Astrocyte (in vitro differentiated cells and primary cell): ENCODE data around the gene BUB3. TPM values are rescaled to one million over a fixed set of nuclear protein-coding genes. Genes with fewer than 3 reads are reported as not detected.
A peak's percentile ranks its signal among the peaks of the same experiment; 100 is the strongest.

ENCODE experiments used
- DNase-seq: peaks from one replicate; pipeline ENCODE4 v3.0.0-alpha.2; 2010; ENCODE audit warnings: low read depth
- FAIRE-seq: peaks from 2 replicates; lab custom pipeline; 2011; peaks lifted over from hg19 to GRCh38; lab: Jason Lieb, UNC
- H2AFZ ChIP-seq: 2 replicates; pipeline ENCODE4 v1.6.0; 2012; ENCODE audit warnings: low read depth, low read length, inconsistent platforms
- H3K27ac ChIP-seq: 2 replicates; pipeline ENCODE4 v1.5.1; 2011; ENCODE audit warnings: low read depth, low read length, inconsistent platforms
- H3K27me3 ChIP-seq: 2 replicates; pipeline ENCODE4 v1.6.0; 2011; ENCODE audit warnings: low read length, inconsistent platforms; ENCODE audit not compliant: insufficient read depth
- H3K36me3 ChIP-seq: 2 replicates; pipeline ENCODE4 v1.5.1; 2011; ENCODE audit warnings: low read length, inconsistent platforms; ENCODE audit not compliant: insufficient read depth
- H3K4me1 ChIP-seq: 2 replicates; pipeline ENCODE4 v1.5.1; 2011; ENCODE audit warnings: low read length, inconsistent platforms; ENCODE audit not compliant: insufficient read depth
- H3K4me2 ChIP-seq: 2 replicates; pipeline ENCODE4 v1.6.0; 2012; ENCODE audit warnings: low read length, inconsistent platforms
- H3K4me3 ChIP-seq: 2 replicates; pipeline ENCODE4 v1.5.1; 2011; ENCODE audit warnings: low read depth, mild to moderate bottlenecking, low read length, inconsistent platforms; ENCODE audit not compliant: insufficient read depth
- H3K79me2 ChIP-seq: 2 replicates; pipeline ENCODE4 v1.6.0; 2012; ENCODE audit warnings: mild to moderate bottlenecking, low read length, inconsistent platforms; ENCODE audit not compliant: insufficient read depth
- H3K9ac ChIP-seq: 2 replicates; pipeline ENCODE4 v1.6.0; 2012; ENCODE audit warnings: mild to moderate bottlenecking, low read length, inconsistent platforms
- H3K9me3 ChIP-seq: 2 replicates; pipeline ENCODE4 v1.5.1; 2012; ENCODE audit warnings: low read depth, mild to moderate bottlenecking, low read length, inconsistent platforms; ENCODE audit not compliant: insufficient read depth
- H4K20me1 ChIP-seq: 2 replicates; pipeline ENCODE4 v1.6.0; 2012; ENCODE audit warnings: low read length, inconsistent platforms; ENCODE audit not compliant: insufficient read depth
- H3K27ac Mint-ChIP-seq: one replicate; pipeline ENCODE4 v1.8.0; 2021; ENCODE audit warnings: mild to moderate bottlenecking, mixed read lengths; ENCODE audit not compliant: unreplicated experiment
- H3K27me3 Mint-ChIP-seq: one replicate; pipeline ENCODE4 v1.8.0; 2021; ENCODE audit warnings: low read depth, mixed read lengths; ENCODE audit not compliant: unreplicated experiment
- H3K36me3 Mint-ChIP-seq: one replicate; pipeline ENCODE4 v1.8.0; 2021; ENCODE audit warnings: low read depth, mixed read lengths; ENCODE audit not compliant: unreplicated experiment
- H3K4me1 Mint-ChIP-seq: one replicate; pipeline ENCODE4 v1.8.0; 2021; ENCODE audit warnings: low read depth, mixed read lengths; ENCODE audit not compliant: unreplicated experiment
- H3K4me3 Mint-ChIP-seq: one replicate; pipeline ENCODE4 v1.8.0; 2021; ENCODE audit warnings: mild to moderate bottlenecking, moderate library complexity, mixed read lengths; ENCODE audit not compliant: unreplicated experiment
- H3K9me3 Mint-ChIP-seq: one replicate; pipeline ENCODE4 v1.8.0; 2021; ENCODE audit warnings: mild to moderate bottlenecking, mixed read lengths; ENCODE audit not compliant: unreplicated experiment
- EZH2 ChIP-seq: IDR thresholded peaks from 2 replicates; pipeline ENCODE4 v1.6.1; 2012; ENCODE audit warnings: mild to moderate bottlenecking, low read length, inconsistent platforms; ENCODE audit not compliant: insufficient read depth
- total RNA-seq: library from RNA; stranded (reverse); gene quantifications from 2 replicates; pipeline ENCODE4 v1.2.1, GENCODE V29; 2021
- TF ChIP-seq, protein P1 (sequence below): IDR thresholded peaks from 2 replicates; pipeline ENCODE4 v1.5.1; 2011; ENCODE audit warnings: low read depth, mild to moderate bottlenecking, inconsistent platforms, low read length, moderate library complexity; ENCODE audit not compliant: insufficient read depth

BUB3 gene
- total RNA-seq, 1 donor from 2014 or later: 81.7 TPM

DNA sequence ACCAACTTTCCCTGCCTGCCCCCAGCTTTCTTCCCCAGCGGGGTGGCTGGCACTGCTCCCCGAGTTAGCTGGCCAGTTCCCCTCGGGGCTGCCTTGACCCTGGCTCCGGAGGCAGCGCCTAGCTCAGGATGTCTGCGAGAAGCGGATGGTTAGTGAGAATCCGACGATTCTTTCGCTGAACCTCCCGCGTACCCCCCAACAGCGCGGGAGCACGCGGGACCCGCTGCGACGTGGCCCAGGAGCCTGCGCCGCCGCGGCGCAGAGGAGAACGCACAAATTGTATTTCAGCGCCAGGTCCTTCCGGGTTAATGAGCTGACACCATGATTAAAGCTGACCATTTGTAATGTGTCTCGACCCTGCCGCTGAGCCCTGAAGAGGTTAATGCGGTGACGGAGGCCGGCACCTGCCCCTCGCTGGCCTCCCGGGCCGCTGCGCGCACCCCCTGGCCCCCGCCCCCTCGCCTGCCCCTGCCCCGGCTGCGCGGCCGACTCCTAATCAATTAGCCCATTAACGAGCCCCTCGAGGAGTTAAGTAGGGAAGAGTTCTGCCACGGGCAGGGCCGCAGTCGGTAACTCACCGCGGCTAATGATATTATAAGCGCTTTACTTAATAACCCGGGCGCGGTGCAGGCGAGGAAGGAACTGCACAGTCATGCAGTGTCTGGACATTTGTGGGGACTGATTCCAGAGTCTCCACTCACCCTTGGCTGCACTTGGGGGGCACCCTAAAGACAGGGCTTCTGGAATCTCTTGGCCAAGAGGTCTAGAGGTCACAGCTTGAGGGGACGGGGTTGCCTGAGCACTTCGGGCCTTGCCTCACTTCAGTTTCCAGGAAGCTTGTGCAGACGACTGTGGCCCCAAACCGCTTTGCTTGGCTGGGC is 7.9 kb upstream of the BUB3 start:
- H3K4me1 ChIP-seq: peaks cover 5% of the 10 kb centered on the region
- no peak overlapping the region for H3K4me3 ChIP-seq
- no peak overlapping the region for H2AFZ ChIP-seq
- no peak overlapping the region for H3K9ac ChIP-seq
- H3K36me3 Mint-ChIP-seq: peaks cover 4% of the 10 kb centered on the region
- peaks cover 73% of the 10 kb centered on the region for H3K27me3 Mint-ChIP-seq
- no peaks in the 10 kb centered on the region for H3K79me2 ChIP-seq
- H3K9me3 Mint-ChIP-seq: peaks cover 24% of the 10 kb centered on the region
- FAIRE-seq: no peak
- H3K9me3 ChIP-seq: no peaks in the 10 kb centered on the region
- H3K36me3 ChIP-seq: no peaks in the 10 kb centered on the region
- no peak overlapping the region for H3K4me3 Mint-ChIP-seq
- no peak overlapping the region for H3K4me2 ChIP-seq
- TF ChIP-seq, protein P1, sequence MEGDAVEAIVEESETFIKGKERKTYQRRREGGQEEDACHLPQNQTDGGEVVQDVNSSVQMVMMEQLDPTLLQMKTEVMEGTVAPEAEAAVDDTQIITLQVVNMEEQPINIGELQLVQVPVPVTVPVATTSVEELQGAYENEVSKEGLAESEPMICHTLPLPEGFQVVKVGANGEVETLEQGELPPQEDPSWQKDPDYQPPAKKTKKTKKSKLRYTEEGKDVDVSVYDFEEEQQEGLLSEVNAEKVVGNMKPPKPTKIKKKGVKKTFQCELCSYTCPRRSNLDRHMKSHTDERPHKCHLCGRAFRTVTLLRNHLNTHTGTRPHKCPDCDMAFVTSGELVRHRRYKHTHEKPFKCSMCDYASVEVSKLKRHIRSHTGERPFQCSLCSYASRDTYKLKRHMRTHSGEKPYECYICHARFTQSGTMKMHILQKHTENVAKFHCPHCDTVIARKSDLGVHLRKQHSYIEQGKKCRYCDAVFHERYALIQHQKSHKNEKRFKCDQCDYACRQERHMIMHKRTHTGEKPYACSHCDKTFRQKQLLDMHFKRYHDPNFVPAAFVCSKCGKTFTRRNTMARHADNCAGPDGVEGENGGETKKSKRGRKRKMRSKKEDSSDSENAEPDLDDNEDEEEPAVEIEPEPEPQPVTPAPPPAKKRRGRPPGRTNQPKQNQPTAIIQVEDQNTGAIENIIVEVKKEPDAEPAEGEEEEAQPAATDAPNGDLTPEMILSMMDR: no peak
- peak; percentile 96 for TF ChIP-seq EZH2
- peaks cover 96% of the 10 kb centered on the region for H3K27me3 ChIP-seq
- DNase-seq: no peak
- H3K27ac ChIP-seq: no peak overlapping the region
- H3K27ac Mint-ChIP-seq: peak overlapping the region; percentile 81
- no peaks in the 10 kb centered on the region for H3K4me1 Mint-ChIP-seq
- peaks cover 21% of the 10 kb centered on the region for H4K20me1 ChIP-seq

DNA sequence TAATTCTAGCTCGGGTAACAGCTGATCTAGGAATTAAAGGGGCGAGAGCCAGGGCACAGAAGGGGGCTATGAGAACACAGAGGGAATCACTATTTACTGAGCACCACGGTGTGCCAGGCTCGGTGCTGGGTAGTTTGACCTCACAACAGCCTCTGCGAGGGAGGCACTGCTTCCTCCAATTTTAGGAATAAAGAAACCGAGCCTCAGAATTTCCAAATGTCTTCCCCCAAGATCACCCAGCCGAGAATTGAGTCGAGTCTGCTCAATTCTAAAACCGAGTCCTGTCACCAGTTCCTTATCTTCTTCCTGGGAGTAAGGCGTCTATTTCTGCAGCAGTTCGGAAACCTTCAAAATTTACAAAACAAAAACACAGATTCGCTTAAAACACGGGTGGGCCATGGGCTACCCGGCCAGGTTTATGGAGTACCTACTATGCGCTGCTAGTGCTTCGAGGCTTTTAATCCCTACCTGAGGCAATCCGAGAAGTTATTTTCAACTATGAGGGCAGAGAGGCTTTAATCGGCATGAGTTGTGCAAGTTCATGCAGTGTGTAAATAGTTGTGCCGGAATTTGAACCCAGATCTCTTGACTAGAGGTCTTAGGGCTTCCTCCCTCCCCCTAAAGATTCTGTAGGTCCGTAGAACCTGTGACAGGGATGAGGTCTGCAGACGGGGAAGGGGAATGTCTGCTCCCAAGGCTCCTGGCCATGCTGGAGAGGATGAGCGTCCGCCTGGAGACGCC is 7.1 kb upstream of the BUB3 start:
- Histone ChIP-seq H3K4me2 (no peak overlapping the region), H3K79me2 (no peaks in the 10 kb centered on the region), H3K27ac (no peak overlapping the region), H2AFZ (no peak overlapping the region), H3K27me3 (peaks cover 96% of the 10 kb centered on the region), H3K4me3 (no peak overlapping the region), H3K9me3 (no peaks in the 10 kb centered on the region), H4K20me1 (peaks cover 16% of the 10 kb centered on the region), H3K9ac (no peak overlapping the region), H3K36me3 (no peaks in the 10 kb centered on the region), H3K4me1 (peaks cover 5% of the 10 kb centered on the region)
- FAIRE-seq: no peak
- no peak for DNase-seq
- Mint-ChIP-seq H3K27ac (peak overlapping the region; percentile 81), H3K4me1 (no peaks in the 10 kb centered on the region), H3K4me3 (no peak overlapping the region), H3K27me3 (peaks cover 73% of the 10 kb centered on the region), H3K36me3 (peaks cover 4% of the 10 kb centered on the region), H3K9me3 (peaks cover 21% of the 10 kb centered on the region)
- TF ChIP-seq, protein P1: no peak
- TF ChIP-seq EZH2: peak; percentile 50
